HG02588 (cell line): ENCODE results near the gene CFAP92.
"Not testable (repeated sequence)": the region's sequence is repeated elsewhere in the genome, so short reads cannot be mapped to it uniquely, and the experiment has no call there.

ENCODE experiments used
- ATAC-seq: cut with Tn5 transposase; IDR thresholded peaks from one replicate; pipeline ENCODE4 v1.9.1; 2021; ENCODE audit warnings: mild to moderate bottlenecking, moderate library complexity; ENCODE audit not compliant: unreplicated experiment

CFAP92 gene

GRCh38 chr3:128906804-128907525, 86.9 kb downstream of the CFAP92 start:
- no peak for ATAC-seq

GRCh38 chr3:128906031-128906803, 87.7 kb downstream of the CFAP92 start:
- no peak for ATAC-seq

GRCh38 chr3:128903501-128903900, 90.4 kb downstream of the CFAP92 start:
- ATAC-seq = no peak

GRCh38 chr3:128902426-128902825, 91.5 kb downstream of the CFAP92 start:
- ATAC-seq = no peak

GRCh38 chr3:128895843-128896697, 97.8 kb downstream of the CFAP92 start:
- ATAC-seq = no peak

GRCh38 chr3:128889139-128889894, 104.6 kb downstream of the CFAP92 start:
- ATAC-seq = no peak

GRCh38 chr3:128884992-128885391, 108.9 kb downstream of the CFAP92 start:
- no peak for ATAC-seq

GRCh38 chr3:128882719-128883118, 111.2 kb downstream of the CFAP92 start:
- ATAC-seq = no peak

- ATAC-seq = no peak
Measured at GRCh38 chr3:128881576-128881975, 112.3 kb downstream of the CFAP92 start.

GRCh38 chr3:128880455-128880854, 113.4 kb downstream of the CFAP92 start:
- not testable (repeated sequence) for ATAC-seq

- no peak for ATAC-seq
Measured at GRCh38 chr3:128879991-128880390, 113.9 kb downstream of the CFAP92 start.

GRCh38 chr3:128879125-128879969, 114.5 kb downstream of the CFAP92 start, which contains the start of gene ACAD9:
Gene ACAD9 (plus strand): TSS chr3:128879620. CDS start chr3:128879692, 72 bp downstream.
- peak; percentile 93 for ATAC-seq

GRCh38 chr3:128878556-128879124, 115.2 kb downstream of the CFAP92 start:
- no peak for ATAC-seq

- ATAC-seq = no peak
Measured at GRCh38 chr3:128878011-128878457, 115.8 kb downstream of the CFAP92 start.

- no peak for ATAC-seq
Measured at GRCh38 chr3:128875556-128876120, 118.2 kb downstream of the CFAP92 start.

GRCh38 chr3:128874481-128875180, 119.2 kb downstream of the CFAP92 start:
- no peak for ATAC-seq

GRCh38 chr3:128873244-128874022, 120.4 kb downstream of the CFAP92 start:
- ATAC-seq = no peak
